LNCAP (cell line): Measurements from ENCODE around the gene PDE9A.

ENCODE experiments used
- TF ChIP-seq, protein P1 (sequence below): fragments of 450-650 bp; IDR thresholded peaks from 2 replicates; pipeline ENCODE4 v1.5.1; 2017; ENCODE audit warnings: mild to moderate bottlenecking

Gene PDE9A

GRCh38 chr21:42684109-42684916, 30.9 kb downstream of the PDE9A start:
- TF ChIP-seq, protein P1, sequence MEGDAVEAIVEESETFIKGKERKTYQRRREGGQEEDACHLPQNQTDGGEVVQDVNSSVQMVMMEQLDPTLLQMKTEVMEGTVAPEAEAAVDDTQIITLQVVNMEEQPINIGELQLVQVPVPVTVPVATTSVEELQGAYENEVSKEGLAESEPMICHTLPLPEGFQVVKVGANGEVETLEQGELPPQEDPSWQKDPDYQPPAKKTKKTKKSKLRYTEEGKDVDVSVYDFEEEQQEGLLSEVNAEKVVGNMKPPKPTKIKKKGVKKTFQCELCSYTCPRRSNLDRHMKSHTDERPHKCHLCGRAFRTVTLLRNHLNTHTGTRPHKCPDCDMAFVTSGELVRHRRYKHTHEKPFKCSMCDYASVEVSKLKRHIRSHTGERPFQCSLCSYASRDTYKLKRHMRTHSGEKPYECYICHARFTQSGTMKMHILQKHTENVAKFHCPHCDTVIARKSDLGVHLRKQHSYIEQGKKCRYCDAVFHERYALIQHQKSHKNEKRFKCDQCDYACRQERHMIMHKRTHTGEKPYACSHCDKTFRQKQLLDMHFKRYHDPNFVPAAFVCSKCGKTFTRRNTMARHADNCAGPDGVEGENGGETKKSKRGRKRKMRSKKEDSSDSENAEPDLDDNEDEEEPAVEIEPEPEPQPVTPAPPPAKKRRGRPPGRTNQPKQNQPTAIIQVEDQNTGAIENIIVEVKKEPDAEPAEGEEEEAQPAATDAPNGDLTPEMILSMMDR, result no peak

- TF ChIP-seq, protein P1, result no peak
These were observed 31.6 kb downstream of the PDE9A start for GRCh38 chr21:42685036-42685435.

GRCh38 chr21:42685954-42686500, 32.6 kb downstream of the PDE9A start:
- TF ChIP-seq, protein P1, result no peak

GRCh38 chr21:42687796-42688195, 34.4 kb downstream of the PDE9A start:
- TF ChIP-seq, protein P1, result no peak

- TF ChIP-seq, protein P1, result no peak
These were observed 34.9 kb downstream of the PDE9A start for GRCh38 chr21:42688226-42688840.

GRCh38 chr21:42688841-42689371, 35.5 kb downstream of the PDE9A start:
- TF ChIP-seq, protein P1, result no peak

DNA sequence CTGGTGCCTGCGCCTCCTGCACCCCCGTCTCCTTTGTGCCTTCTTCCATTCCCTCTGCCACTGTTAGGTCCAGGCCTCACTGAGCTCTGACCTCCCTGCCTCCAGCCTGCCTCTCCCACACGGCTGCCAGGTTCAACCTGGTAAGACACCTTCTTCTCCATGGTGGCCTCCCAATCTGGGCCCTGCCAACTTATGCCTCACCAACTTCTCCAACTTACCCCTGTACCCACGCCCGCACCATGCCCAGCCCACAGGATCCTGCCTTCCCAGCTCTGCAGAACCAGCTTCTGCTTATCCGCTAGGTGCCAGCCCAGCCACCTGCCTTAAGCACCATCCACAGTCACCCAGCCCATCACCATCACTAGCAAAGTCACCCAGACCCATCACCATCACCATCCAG, 37.2 kb downstream of the PDE9A start:
- TF ChIP-seq, protein P1, result no peak
